Measurements from ENCODE around the gene MTRF1L.
A peak's percentile ranks its signal among the peaks of the same experiment; 100 is the strongest.
"Not testable (repeated sequence)": the region's sequence is repeated elsewhere in the genome, so short reads cannot be mapped to it uniquely, and the experiment has no call there.

MTRF1L gene

GRCh38 chr6:153001767-153002612 lies 519 bp downstream of the MTRF1L start:
- DNase-seq, result peak; percentile 59

GRCh38 chr6:153000790-153001189 lies 1.7 kb downstream of the MTRF1L start:
- DNase-seq, result not testable (repeated sequence)

GRCh38 chr6:153000243-153000642 lies 2.3 kb downstream of the MTRF1L start:
- DNase-seq, result no peak

- not testable (repeated sequence) for DNase-seq
Observed at GRCh38 chr6:152999538-152999937, 3.0 kb downstream of the MTRF1L start.

GRCh38 chr6:152993847-152994246 lies 8.7 kb downstream of the MTRF1L start:
- DNase-seq, result no peak

- no peak for DNase-seq
Observed at GRCh38 chr6:152993431-152993830, 9.1 kb downstream of the MTRF1L start.

GRCh38 chr6:152986978-152987377 lies 15.5 kb downstream of the MTRF1L start:
- DNase-seq, result no peak

- not testable (repeated sequence) for DNase-seq
Observed at GRCh38 chr6:152985300-152985699, 17.2 kb downstream of the MTRF1L start.

- no peak for DNase-seq
Observed at GRCh38 chr6:152984513-152984872, 18.0 kb downstream of the MTRF1L start.

GRCh38 chr6:152983637-152984512 lies 18.6 kb downstream of the MTRF1L start:
- peak; percentile 97 for DNase-seq

- peak; percentile 96 for DNase-seq
Observed at GRCh38 chr6:152982904-152983636, 19.4 kb downstream of the MTRF1L start, which contains the start of gene FBXO5. Gene FBXO5 (minus strand): TSS chr6:152983041. CDS start chr6:152982959, 82 bp downstream.

GRCh38 chr6:152981989-152982903 lies 20.3 kb downstream of the MTRF1L start:
- peak; percentile 78 for DNase-seq

GRCh38 chr6:152981219-152981618 lies 21.3 kb downstream of the MTRF1L start:
- DNase-seq, result no peak

GRCh38 chr6:152980656-152981055 lies 21.9 kb downstream of the MTRF1L start:
- DNase-seq, result no peak

- no peak for DNase-seq
Observed at GRCh38 chr6:152979116-152979515, 23.4 kb downstream of the MTRF1L start.

- DNase-seq, result no peak
Observed at GRCh38 chr6:152978058-152978457, 24.5 kb downstream of the MTRF1L start.

- DNase-seq, result no peak
Observed at GRCh38 chr6:152977556-152977955, 25.0 kb downstream of the MTRF1L start.

- no peak for DNase-seq
Observed at GRCh38 chr6:152976749-152977148, 25.8 kb downstream of the MTRF1L start.

GRCh38 chr6:152975204-152975915 lies 27.1 kb downstream of the MTRF1L start:
- DNase-seq, result no peak

- no peak for DNase-seq
Observed at GRCh38 chr6:152973916-152974315, 28.6 kb downstream of the MTRF1L start.
